GM23338 (cell line): ENCODE data around the gene TUBA3D.
"Not testable (repeated sequence)": the region's sequence is repeated elsewhere in the genome, so short reads cannot be mapped to it uniquely, and the experiment has no call there.

ENCODE experiments used
- CREB1 ChIP-seq: fragments of 250-450 bp; sonication (Bioruptor Pico); IDR thresholded peaks from 2 replicates; pipeline ENCODE4 v1.5.0; 2020; ENCODE audit warnings: low read depth, mild to moderate bottlenecking, moderate library complexity
- EZH2 ChIP-seq: fragments of 200-600 bp; sonication (generic); IDR thresholded peaks from one replicate; pipeline ENCODE4 v1.8.0; 2017; ENCODE audit warnings: antibody characterized with exemption, mild to moderate bottlenecking, low read depth; ENCODE audit not compliant: unreplicated experiment
- EZH2phosphoT487 ChIP-seq: fragments of 200-600 bp; sonication (generic); IDR thresholded peaks from one replicate; pipeline ENCODE4 v1.8.1; 2018; ENCODE audit warnings: antibody characterized with exemption; ENCODE audit not compliant: unreplicated experiment
- JUNB ChIP-seq: IDR thresholded peaks from one replicate; pipeline ENCODE4 v1.6.1; 2016; ENCODE audit warnings: antibody characterized with exemption; ENCODE audit not compliant: unreplicated experiment
- POLR2AphosphoS5 ChIP-seq: IDR thresholded peaks from 2 replicates; pipeline ENCODE4 v1.6.1; 2016; ENCODE audit warnings: antibody characterized with exemption, low read depth
- ZNF331 ChIP-seq: fragments of 250-450 bp; sonication (Bioruptor Pico); IDR thresholded peaks from 2 replicates; pipeline ENCODE4 v1.5.0; 2020; ENCODE audit warnings: low read depth, mild to moderate bottlenecking, moderate library complexity
- TF ChIP-seq, protein P1 (sequence below), 2 experiments: fragments of 200-600 bp in 1 of 2; sonication (generic) in 1 of 2; conservative IDR thresholded peaks; 2 replicates each; pipeline versions ENCODE4 v1.5.1 to v1.6.1; 2016 to 2017; ENCODE audit warnings: antibody characterized with exemption in 2 of 2, low read depth in 2 of 2, mild to moderate bottlenecking in 2 of 2, moderate library complexity in 1 of 2
- TF ChIP-seq, protein P2 (sequence below): IDR thresholded peaks from one replicate; pipeline ENCODE4 v1.6.1; 2018; ENCODE audit warnings: antibody characterized with exemption; ENCODE audit not compliant: unreplicated experiment

GRCh38 chr2:131530626-131531344, 54.9 kb downstream of the TUBA3D start:
- not testable (repeated sequence) for TF ChIP-seq EZH2; JUNB; POLR2AphosphoS5; EZH2phosphoT487; CREB1 (CRISPR knock-in tag); ZNF331 (CRISPR knock-in tag)
- TF ChIP-seq, protein P1, sequence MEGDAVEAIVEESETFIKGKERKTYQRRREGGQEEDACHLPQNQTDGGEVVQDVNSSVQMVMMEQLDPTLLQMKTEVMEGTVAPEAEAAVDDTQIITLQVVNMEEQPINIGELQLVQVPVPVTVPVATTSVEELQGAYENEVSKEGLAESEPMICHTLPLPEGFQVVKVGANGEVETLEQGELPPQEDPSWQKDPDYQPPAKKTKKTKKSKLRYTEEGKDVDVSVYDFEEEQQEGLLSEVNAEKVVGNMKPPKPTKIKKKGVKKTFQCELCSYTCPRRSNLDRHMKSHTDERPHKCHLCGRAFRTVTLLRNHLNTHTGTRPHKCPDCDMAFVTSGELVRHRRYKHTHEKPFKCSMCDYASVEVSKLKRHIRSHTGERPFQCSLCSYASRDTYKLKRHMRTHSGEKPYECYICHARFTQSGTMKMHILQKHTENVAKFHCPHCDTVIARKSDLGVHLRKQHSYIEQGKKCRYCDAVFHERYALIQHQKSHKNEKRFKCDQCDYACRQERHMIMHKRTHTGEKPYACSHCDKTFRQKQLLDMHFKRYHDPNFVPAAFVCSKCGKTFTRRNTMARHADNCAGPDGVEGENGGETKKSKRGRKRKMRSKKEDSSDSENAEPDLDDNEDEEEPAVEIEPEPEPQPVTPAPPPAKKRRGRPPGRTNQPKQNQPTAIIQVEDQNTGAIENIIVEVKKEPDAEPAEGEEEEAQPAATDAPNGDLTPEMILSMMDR (conservative IDR thresholded peaks at IDR 0.05; ENCODE audit: low read depth in 2 of 2): peak in 1 of 2 experiments; percentile 44; a peak in 2 of 4 replicates
- TF ChIP-seq, protein P2, sequence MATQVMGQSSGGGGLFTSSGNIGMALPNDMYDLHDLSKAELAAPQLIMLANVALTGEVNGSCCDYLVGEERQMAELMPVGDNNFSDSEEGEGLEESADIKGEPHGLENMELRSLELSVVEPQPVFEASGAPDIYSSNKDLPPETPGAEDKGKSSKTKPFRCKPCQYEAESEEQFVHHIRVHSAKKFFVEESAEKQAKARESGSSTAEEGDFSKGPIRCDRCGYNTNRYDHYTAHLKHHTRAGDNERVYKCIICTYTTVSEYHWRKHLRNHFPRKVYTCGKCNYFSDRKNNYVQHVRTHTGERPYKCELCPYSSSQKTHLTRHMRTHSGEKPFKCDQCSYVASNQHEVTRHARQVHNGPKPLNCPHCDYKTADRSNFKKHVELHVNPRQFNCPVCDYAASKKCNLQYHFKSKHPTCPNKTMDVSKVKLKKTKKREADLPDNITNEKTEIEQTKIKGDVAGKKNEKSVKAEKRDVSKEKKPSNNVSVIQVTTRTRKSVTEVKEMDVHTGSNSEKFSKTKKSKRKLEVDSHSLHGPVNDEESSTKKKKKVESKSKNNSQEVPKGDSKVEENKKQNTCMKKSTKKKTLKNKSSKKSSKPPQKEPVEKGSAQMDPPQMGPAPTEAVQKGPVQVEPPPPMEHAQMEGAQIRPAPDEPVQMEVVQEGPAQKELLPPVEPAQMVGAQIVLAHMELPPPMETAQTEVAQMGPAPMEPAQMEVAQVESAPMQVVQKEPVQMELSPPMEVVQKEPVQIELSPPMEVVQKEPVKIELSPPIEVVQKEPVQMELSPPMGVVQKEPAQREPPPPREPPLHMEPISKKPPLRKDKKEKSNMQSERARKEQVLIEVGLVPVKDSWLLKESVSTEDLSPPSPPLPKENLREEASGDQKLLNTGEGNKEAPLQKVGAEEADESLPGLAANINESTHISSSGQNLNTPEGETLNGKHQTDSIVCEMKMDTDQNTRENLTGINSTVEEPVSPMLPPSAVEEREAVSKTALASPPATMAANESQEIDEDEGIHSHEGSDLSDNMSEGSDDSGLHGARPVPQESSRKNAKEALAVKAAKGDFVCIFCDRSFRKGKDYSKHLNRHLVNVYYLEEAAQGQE: not testable (repeated sequence)
